ENCODE data around the gene HMG20A.

The HMG20A gene

DNA sequence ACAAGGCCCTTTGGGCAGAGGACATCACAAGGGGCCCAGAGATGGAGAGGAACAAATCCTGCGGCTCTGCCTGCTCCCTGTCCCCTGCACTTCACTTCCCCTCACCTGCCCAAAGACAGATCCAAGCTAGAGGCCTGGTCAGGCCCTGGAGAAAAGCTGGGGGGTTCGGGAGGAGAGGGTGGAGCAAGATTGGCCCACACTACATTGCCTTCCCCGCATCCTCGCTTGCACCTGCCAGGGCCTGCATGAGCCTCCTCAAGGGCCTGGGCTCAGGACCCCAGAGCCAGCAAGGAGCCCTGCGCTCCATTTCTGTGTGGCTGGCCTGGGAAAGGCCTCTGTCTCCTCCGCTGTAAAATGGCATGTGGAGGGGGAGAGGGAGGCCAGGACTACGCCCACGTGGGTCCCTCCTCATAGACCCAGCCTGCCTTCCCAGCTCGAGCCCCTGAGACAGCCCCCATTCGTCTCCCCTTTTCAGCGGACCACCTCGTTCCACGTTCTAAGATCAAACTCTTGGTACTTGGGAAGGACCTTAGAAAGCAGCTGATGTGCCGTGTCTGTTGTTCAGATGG, 106.0 kb downstream of the HMG20A start:
- no peak for DNase-seq

DNA sequence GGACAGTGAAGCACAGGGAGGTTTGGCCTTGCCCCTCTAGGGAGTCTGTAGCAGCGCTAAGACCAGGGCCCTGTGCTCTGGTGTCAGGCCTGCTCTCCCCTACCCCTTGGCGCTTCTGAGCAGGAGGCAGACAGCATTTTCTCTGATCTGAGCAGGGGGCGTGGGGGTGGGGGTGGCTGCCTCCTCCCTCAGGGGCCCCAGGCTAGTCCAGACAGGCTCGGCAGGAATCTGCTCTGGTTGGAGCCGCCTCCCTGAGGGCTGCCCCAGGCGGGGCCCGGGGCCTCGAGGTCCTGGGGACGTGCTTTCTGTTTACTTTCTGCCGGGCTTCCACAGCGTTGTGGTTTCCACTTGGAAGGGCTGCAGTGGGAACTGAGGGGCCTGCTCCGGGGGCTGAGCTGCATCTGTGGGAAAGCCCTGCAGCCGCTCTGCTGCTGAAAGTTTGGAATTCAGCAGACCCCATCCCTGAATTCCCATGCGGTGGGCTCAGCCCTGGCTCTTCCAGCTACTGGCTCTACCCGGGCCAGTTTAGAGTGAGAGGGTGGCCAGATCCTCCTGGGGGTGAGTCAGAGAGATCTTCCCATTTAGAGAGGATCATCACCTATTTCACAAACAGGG, 106.6 kb downstream of the HMG20A start:
- DNase-seq: peak; percentile 62

DNA sequence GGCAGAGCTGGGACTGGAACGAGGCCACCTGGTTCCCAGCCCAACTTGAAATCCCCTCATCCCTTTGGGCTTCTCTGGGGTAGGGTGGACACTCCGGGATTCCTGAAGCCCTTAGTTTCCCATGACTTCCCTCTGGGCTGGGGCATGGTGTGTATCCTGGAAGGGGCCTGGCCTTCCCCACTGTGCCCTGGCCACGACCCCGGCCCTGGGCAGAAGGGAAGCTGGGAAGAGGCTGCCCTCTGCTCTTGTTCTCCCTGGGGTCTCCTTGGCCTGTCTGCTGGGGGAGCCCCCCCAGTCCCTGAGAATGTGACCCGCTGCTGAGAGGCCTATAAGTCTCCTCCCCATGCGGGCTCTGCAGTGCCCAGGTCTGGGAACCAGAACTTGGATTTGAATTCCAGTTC, 107.1 kb downstream of the HMG20A start:
- DNase-seq: no peak

DNA sequence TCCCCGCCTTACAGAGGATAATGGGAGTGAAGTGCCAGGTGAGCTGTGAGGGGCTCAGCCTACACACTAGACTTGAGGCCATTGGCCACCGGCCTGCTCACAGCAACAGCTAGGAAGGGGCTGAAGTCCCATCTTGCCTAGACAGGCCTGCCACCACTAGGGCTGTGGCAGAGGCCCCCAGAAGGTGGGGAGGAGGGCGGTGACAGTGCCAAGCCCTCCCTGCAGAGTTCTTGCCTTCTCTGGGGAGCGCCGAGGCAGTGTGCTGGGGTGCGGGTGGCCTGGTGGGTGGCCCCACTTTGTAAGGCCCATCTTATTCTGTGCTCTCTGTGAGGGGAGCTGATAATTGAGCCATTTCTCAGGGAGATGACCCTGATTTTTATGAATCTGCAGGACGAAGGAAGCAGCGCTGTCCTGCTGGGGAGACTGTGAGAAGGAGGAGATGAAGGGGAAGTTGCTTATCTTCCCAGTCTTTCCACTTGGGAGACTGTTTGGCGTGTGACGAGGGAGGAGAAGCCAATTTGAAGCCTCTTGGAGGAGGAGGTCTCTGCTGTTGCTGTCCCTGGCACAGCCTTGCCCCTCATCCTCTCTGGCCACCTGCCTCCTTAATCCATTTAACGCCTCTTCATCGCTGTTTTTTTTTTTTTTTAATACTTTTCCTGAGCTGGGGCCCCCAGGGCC, 107.7 kb downstream of the HMG20A start:
- DNase-seq: no peak

DNA sequence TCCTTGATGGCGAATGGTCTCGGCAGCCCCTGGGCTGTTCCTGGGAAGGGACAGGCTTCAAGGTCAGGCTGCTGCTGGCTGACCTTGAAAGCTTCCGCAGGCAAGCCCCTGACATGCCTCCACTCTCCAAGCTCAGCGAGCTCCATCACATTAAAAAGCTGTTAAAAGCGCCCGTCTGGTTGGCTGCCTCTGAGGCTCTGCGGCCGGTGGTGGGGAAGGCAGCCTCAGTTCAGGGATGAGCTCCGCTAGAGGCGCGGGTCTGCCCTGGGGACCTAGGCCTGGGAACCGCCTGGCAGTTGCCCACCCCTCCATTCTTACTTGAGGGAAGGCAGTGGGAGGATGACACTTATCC, 108.3 kb downstream of the HMG20A start:
- no peak for DNase-seq

DNA sequence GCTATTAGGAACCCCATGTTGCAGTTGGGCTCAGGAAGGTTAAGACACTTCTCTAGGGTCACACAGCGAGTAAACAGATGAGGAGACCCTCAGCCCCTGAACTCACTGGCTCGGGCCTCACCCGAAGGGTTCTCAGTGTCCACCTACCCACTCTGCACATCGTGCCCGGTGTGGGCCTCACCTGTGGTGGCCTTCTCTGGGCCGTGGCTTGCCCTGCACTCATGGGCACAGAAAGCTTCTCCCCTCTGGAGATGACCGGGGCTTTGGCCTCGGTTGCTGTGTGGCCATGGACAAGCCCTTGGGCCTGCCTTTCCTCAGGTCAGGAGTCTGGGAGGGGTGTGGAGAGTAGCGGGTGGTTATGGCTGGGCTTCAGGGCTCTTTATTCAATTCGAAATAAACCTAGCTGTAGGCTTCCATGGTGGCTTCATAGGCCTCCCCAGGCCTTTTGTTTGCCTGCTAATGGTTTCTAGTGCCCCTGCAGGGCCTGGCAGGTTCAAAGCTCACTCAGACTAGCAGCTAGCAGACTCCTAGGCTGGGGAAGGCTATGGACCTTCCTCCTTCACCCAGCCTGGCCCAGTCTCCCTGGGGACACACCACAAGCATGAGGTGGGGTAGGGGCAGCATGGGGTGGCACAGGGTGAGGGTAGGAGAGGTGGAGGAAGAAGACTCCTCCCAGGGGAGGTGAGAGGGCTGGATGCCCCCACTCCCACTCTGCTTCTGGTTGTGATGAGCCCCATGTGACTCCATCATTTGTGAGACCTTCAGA, 108.9 kb downstream of the HMG20A start:
- no peak for DNase-seq

DNA sequence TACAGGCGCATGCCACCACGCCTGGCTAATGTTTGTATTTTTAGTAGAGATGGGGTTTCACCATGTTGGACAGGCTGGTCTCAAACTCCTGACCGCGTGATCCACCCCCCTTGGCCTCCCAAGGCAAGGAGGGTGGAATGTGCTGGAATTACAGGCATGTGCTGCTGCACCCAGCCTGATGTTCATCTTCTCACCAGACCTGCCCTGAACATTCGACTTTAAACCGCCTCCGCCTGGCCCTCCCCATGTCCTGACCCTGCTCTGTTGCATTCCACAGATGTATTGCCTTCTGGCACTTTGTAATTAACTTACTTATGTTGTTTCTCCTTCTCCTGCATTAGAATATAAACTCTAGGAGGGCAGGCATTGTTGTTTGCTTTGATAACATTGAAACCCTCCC, 109.9 kb downstream of the HMG20A start:
- no peak for DNase-seq

DNA sequence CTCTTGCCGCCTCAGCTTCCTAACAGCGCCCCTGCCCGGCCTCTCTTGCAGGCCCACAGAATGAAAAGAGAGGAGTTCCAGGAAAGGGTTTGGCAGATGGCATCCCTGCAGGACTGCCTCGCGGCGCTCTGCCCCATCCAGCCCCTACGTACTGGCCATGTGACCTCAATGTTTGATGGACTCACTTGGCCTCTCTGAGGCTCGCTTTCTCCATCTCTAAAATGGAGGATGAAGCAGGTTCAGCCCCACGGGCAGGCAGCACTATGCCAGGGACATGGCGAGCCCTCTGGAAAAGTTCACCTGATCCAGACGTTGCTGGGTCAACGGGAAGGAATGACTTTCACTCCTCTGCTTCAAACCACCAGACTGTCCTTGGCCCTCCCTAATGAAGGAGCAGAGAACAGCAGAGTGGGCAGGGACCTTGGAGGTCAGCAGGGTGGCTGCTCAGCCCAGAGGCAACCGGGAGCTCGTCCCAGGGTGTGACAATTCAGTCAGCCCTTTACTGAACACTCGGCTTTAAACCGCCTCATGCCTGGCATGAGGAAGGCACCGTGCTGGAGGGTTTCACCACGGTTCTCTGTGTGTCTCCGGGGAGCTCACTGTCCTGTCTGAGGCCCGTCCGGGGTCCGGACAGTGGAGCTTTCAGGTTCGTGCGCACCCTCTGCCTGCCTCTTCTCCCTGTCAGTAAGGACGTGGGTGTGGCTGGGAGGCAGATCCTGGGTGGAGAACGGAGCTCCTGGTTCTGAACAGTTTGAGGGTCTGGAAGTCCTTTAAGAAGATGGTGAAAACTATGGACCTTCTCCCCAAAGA, 110.7 kb downstream of the HMG20A start:
- DNase-seq: no peak

DNA sequence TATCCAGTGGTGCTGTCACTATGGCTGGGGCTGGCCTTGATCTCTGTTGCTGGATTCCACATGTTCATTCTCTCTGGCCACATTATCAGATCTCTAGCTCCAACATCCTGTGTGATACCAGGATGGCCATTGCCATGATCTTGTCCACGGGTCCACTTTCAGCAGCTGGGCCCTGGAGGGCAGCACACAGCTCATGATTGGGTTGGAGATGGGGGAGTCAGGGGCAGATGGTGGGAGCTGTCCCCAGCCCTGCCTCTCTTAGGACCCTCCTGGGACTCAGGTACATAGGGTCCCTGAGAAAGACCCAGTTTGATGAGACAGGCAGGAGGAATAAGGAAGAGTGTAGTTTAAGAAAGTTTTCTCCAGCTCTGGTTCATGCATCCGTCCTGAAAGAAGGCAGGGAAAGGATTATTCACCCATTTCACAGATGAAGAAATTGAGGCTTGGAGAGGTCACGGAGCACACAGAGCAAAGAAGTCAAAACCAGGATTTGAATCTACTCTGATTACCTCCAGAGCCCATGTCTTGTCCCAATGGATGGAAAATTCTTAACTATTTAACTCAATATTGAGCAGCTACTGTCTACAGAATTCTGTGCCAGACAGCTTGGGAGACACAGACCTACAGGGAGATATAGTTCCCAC, 111.5 kb downstream of the HMG20A start:
- DNase-seq: no peak

DNA sequence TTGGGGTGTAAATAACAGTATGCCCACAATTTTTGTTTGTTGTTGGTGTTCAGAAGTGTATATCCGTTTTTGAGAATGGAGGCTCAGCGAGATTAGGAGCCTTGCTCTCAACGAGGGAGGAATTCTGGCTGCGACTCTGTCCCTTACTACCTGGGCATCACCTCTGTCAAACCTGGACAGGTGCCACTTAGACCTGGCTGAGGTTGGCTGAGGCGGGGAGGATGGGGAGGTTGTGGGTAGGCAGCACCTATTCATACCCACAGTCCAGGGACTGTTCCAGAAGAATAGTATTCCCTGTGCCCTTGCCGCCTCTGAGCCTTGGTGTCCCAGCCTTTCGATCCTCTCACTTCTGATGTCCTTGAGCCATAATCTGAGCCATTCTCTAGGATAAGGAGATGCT, 112.2 kb downstream of the HMG20A start:
- no peak for DNase-seq

DNA sequence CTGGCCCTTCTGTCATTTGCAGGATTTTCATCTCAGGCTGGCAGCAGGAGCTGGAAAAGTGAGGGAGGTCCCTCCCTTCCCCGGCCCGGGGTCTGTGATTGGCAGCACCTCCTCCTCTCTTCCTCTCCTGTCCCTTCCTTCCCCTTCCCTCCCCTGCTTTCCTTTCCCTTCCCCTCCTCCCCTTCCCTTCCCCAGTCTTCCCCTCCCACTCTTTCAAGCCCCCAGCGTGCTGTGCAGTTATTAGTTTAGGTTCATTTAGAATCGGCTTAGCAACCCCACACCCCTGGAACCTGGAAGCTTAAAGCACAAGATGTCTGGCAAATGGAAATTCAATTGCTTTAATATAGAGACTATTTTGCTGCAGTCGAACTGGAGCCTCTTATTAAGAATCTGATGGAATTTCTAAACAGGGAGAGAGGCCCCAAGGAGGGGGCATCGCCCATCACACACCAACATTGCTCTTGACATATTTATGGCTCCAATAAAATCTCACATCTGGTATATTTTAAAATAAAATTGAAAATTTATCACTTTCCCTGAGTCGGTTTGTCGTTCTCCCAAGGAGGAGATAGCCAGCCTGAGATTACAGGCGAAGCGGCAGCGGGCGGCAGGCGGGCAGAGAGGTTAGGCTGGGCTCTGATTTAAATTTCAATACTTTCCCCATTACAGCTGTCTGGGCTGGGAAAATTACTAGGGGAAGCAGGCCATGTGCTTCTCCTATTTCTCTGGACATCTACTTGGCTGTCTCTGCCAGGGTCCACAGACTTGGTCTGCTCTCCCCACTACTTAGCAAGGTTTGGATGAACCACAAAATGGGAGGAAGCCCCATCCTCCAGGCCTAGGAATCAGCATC, 113.1 kb downstream of the HMG20A start:
- DNase-seq: no peak

Measured in EL (cell line).